GM21529 (cell line): ENCODE measurements around the gene SCGB1A1.

Source experiments
- ATAC-seq: cut with Tn5 transposase; IDR thresholded peaks from one replicate; pipeline ENCODE4 v1.9.1; 2021; ENCODE audit not compliant: unreplicated experiment

The SCGB1A1 gene

GRCh38 chr11:62420882-62421281 is 2.0 kb downstream of the SCGB1A1 start:
- no peak for ATAC-seq

DNA sequence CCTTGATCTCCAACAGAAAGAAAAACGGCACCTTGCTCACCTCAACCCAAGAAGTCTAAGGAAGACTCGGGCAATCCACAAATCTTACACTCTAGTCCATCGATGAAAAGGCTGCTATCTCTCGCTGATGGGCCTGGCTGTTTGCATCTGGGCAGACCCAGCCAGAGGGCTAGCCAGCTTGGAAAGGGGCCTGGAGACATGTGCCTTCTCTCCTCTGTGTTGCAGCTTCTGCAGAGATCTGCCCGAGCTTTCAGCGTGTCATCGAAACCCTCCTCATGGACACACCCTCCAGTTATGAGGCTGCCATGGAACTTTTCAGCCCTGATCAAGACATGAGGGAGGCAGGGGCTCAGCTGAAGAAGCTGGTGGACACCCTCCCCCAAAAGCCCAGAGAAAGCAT is 3.2 kb downstream of the SCGB1A1 start:
- ATAC-seq = no peak

DNA sequence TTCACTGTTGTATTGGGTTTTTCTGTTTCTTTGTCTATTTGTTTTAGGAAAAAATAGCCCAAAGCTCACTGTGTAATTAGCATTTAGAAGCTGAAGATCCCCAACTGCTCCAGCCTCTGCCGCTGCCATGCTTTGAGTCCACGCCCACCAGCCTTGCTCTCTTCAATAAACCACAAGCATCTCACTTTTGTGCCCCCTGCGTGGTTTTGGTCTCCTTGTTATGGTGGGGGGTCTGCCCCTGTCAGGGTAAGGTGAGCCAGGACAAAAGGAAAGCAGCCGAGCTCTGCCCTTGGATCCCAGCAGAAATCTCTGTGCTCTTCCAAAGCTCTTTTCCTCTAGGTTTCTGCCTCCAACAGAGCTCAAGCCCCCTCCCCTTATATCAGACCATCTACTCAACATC is 4.2 kb downstream of the SCGB1A1 start:
- no peak for ATAC-seq

GRCh38 chr11:62427630-62428233 is 8.9 kb downstream of the SCGB1A1 start:
- no peak for ATAC-seq

- no peak for ATAC-seq
These were observed 10.2 kb downstream of the SCGB1A1 start for GRCh38 chr11:62428871-62429560.

DNA sequence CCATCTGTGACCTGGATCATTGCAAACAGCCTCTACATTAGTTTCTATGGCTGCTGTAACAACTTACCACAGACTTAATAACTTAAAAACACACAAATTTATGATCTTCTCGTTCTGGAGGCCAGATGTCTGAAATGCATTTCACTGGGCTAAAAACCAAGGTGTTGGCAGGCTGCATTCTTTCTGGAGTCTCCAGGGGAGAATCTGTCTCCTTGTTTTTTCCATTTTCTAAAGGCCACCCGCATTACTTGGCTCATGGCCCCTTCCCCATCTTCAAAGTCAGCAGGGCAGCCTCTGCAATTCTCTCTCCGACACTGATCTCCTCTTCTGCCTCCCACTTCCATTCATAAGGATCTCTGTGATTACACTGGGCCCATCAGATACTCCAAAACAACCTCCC is 11.6 kb downstream of the SCGB1A1 start:
- ATAC-seq = no peak

DNA sequence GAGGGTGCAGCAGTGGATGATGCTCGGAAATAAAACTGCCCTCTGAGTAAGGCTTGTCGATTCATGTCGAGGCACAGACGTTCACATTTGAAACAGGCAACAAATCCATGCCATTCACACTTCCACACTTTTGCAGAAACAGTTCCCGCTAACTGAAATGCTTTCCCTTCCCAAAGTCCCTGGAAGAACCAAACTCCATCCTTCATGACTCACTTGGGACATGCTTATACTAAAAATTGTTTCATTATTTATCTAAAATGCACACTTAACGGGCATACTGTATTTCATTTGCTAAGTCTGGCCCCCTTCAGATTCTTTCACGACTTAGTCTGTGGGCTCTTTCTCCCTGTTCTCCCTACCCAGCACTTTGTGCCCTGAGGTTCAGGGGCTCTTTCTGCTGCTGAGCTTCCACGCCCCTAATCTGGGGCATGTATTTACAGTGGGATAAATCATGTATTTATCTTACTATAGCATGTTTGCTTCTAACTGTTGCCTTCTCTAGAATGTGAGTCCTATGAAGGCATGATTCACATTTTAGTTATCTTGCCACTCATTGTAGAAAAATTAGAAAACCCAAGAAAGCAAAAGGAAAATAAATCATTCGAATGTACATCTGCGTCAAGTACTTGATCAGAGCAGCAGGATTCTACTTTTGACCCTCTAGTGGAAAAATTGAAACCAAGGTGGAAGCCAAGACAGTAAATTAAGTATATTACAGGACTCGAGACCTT is 12.5 kb downstream of the SCGB1A1 start:
- no peak for ATAC-seq

GRCh38 chr11:62432695-62433094 is 13.9 kb downstream of the SCGB1A1 start:
- no peak for ATAC-seq

GRCh38 chr11:62433141-62433903 is 14.5 kb downstream of the SCGB1A1 start:
- ATAC-seq = no peak

DNA sequence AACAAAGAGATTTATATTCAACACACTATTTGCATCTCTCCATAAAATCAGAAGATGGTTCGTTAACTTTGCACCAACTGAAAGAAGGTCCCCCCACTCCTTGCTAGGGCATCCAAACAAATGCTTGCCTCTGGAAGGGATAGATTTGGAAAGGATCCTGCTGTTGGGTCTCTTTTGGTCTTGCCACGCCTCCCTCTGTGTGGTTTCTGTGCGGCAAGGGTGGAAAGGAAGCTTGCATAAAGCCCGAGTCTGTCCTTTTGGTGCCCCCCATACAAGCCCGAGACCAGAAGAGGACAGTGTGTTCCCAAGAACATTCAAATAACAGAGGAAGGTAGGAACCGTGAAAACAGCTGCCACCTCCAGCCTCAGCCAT is 15.1 kb downstream of the SCGB1A1 start:
- ATAC-seq = no peak

GRCh38 chr11:62435846-62436660 is 17.2 kb downstream of the SCGB1A1 start:
- no peak for ATAC-seq

DNA sequence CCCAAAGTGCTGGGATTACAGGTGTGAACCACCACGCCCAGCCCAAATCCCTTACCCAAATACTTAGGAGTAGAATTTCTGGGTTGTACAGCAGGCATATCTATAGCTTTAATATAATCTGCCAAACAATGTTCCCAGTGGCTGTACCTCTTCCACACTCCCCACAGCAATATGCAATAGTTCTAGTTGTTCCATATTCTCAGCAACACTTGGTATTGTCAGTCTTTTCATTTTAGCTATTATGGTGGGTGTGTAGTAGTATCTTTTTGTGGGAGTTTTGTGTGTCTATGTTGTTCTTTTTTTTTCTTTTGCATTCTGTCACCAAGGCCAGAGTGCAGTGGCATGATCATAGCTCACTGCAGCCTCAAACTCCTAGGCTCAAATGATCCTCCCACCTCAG is 18.8 kb downstream of the SCGB1A1 start:
- ATAC-seq = no peak

DNA sequence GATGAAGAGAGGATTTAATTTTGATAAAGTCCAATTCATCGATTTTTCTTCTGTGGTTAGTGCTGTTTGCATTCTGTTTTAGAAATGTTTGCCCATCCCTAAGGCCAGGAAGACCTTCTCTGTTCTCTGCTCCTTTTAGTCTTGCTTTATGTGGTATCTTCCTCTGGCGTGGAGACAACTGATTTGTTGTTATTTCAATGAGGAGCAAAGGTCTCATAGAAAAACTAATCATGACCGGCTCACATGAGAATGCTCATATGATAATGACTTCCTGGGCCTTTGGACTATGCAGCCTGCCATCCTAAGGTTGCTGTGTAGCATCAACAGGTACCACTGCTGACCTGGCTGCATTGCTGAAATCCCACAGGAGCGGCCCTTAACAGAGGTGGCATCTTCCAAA is 19.8 kb downstream of the SCGB1A1 start:
- ATAC-seq = no peak

GRCh38 chr11:62439785-62440602 is 21.2 kb downstream of the SCGB1A1 start:
- no peak for ATAC-seq

DNA sequence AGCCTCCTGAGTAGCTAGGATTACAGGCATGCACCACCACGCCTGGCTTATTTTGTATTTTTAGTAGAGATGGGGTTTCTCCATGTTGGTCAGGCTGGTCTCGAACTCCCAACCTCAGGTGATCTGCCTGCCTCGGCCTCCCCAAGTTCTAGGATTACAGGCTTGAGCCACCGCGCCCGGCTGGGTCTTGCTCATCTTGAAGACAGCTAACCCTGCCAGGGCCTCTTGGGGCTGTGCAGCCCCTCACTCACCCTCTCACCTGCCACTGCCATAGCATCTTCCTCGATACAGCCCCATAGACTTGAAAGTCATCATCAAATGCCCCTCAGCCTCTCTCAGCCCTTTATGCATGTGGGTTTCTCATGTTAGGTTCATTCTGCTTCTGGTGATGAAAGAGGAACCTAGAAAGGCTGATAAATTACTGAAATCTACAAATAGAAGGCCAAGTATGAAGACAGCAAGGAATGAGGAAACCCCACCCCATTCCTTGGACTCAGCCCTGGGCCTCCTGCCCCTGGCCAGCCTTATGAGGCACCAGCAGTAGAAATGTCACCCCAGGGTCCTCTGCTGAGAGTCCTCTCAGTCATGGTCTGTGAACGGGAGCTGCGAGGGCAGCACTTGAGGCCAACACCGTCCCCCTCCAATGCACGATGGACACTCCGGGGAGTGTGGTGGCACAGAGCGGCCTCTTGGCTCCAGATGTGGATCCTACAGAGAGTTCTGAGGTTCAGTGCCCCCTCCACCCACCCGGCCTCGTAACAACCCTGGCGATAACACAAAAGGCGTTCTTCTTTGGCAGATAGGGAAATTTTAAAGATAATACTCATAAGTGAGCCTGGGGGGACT is 24.8 kb downstream of the SCGB1A1 start:
- ATAC-seq = no peak

- no peak for ATAC-seq
These were observed 25.5 kb downstream of the SCGB1A1 start for GRCh38 chr11:62444236-62444833.

DNA sequence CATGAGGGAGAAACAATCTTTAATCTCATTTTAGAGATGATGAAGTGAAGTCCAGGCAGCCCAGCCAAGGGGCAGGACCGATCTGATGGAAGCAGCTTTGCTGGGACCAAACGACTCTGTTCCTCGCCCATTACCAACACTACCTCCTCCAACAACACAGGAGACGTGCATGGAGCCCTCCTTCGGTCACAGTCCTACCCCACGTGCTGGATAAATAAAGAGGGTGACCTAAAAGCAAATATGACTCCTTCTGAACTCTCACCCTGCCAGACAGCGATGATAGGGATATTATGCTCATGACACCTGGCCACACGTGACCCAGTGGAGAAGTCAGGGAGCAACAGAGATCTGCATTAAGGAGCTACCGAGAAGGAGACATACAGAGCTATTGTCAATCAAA is 26.0 kb downstream of the SCGB1A1 start:
- no peak for ATAC-seq

GRCh38 chr11:62445314-62445740 is 26.5 kb downstream of the SCGB1A1 start:
- ATAC-seq = no peak

DNA sequence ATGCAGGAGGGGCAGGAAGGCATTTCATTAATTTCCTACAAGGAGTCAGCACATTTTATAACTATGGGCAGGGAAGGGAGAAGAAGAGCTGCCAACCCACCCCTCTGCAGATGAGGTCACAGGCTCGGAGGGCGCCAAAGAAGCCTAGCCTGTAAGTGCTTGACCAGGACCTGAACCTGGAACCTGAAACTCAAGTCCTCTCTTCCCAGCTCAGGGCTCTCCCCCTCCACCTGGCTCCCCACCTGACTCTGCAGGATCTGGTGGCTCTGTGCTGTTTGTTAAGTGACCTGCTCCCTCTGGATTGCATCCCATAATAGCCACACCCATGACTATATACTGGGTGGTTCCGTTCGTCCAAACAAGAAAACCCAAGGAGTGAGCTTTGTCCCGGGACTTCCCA is 27.3 kb downstream of the SCGB1A1 start:
- no peak for ATAC-seq
